Prostate gland (tissue), 1 donor: ENCODE results near the gene RABGAP1L.

Experiments
- POLR2A ChIP-seq: fragments of 450-650 bp; IDR thresholded peaks from one replicate; pipeline ENCODE4 v1.6.1; 2016; ENCODE audit warnings: antibody characterized with exemption, mild to moderate bottlenecking
- POLR2AphosphoS5 ChIP-seq: sonication (generic); formaldehyde crosslinking; IDR thresholded peaks from one replicate; pipeline ENCODE4 v1.6.1; 2017; ENCODE audit warnings: antibody characterized with exemption

- no peak for TF ChIP-seq POLR2A
- no peak for TF ChIP-seq POLR2AphosphoS5
Measured at GRCh38 chr1:174626031-174627025, 467.0 kb downstream of the RABGAP1L start.
